PC-9 (cell line): ENCODE measurements around the gene YWHAG. TPM values are rescaled to one million over a fixed set of nuclear protein-coding genes. Genes with fewer than 3 reads are reported as not detected.
"Not testable (repeated sequence)": the region's sequence is repeated elsewhere in the genome, so short reads cannot be mapped to it uniquely, and the experiment has no call there.

Source experiments
- BruUV-seq: library from RNA; stranded (reverse); fragments of 400-500 nt; replicated peaks from 2 replicates; lab custom pipeline; 2021; lab: Mats Ljungman, UMichigan
- CTCF ChIA-PET: fragments of 300-600 bp; sonication (Branson Sonifier 250); formaldehyde crosslinking; loops from one replicate; lab custom pipeline; 2022; ENCODE audit warnings: antibody characterized with exemption; lab: Charles Lee
- POLR2A ChIA-PET: fragments of 300-600 bp; sonication (Branson Sonifier 250); formaldehyde crosslinking; loops from one replicate; lab custom pipeline; 2022; ENCODE audit warnings: antibody characterized with exemption; ENCODE audit not compliant: unreplicated experiment; lab: Charles Lee
- DNase-seq, 2 experiments: peaks; one replicate each; pipeline versions ENCODE4 v3.0.0 to v3.0.0-alpha.2; 2015 to 2022; ENCODE audit warnings: mixed read lengths in 1 of 2
- H2AFZ ChIP-seq: fragments of 200-600 bp; sonication (generic); 2 replicates; pipeline ENCODE4 v1.8.1; 2017; ENCODE audit warnings: antibody characterized with exemption
- H3F3A ChIP-seq: fragments of 200-600 bp; sonication (generic); 2 replicates; pipeline ENCODE4 v1.8.1; 2017; ENCODE audit warnings: antibody characterized with exemption, mild to moderate bottlenecking, low read depth; ENCODE audit not compliant: insufficient read depth
- H3K27ac ChIP-seq: fragments of 200-600 bp; sonication (generic); 2 replicates; pipeline ENCODE4 v1.6.1; 2016; ENCODE audit warnings: mixed run types
- H3K27me3 ChIP-seq: fragments of 200-600 bp; sonication (generic); 2 replicates; pipeline ENCODE4 v1.6.1; 2016; ENCODE audit warnings: low read depth, mixed run types; ENCODE audit not compliant: insufficient read depth
- H3K36me3 ChIP-seq: fragments of 200-600 bp; sonication (generic); 2 replicates; pipeline ENCODE4 v1.6.1; 2016; ENCODE audit warnings: low read depth, mixed run types
- H3K4me1 ChIP-seq: fragments of 200-600 bp; sonication (generic); replicated peaks from 2 replicates; pipeline ENCODE4 v1.6.1; 2016; ENCODE audit warnings: mixed run types; ENCODE audit not compliant: insufficient read depth
- H3K4me2 ChIP-seq: fragments of 200-600 bp; sonication (generic); 2 replicates; pipeline ENCODE4 v1.6.1; 2017; ENCODE audit warnings: mixed run types
- H3K4me3 ChIP-seq: fragments of 200-600 bp; sonication (generic); 2 replicates; pipeline ENCODE4 v1.6.1; 2016; ENCODE audit warnings: mixed run types
- H3K79me2 ChIP-seq: fragments of 200-600 bp; sonication (generic); 2 replicates; pipeline ENCODE4 v1.6.1; 2017; ENCODE audit warnings: low read depth, mixed run types
- H3K9me2 ChIP-seq: fragments of 200-600 bp; sonication (generic); 2 replicates; pipeline ENCODE4 v1.8.1; 2017; ENCODE audit warnings: mild to moderate bottlenecking; ENCODE audit not compliant: insufficient read depth
- H3K9me3 ChIP-seq: fragments of 200-600 bp; sonication (generic); 2 replicates; pipeline ENCODE4 v1.8.1; 2016; ENCODE audit warnings: low read depth; ENCODE audit not compliant: insufficient read depth
- H4K20me1 ChIP-seq: fragments of 200-600 bp; sonication (generic); 2 replicates; pipeline ENCODE4 v1.8.1; 2017; ENCODE audit not compliant: insufficient read depth
- EZH2 ChIP-seq: fragments of 200-600 bp; sonication (generic); IDR thresholded peaks from 2 replicates; pipeline ENCODE4 v1.8.0; 2017; ENCODE audit warnings: antibody characterized with exemption, low read depth
- intact Hi-C: fragments of 100-400 bp; cut with micrococcal nuclease; formaldehyde crosslinking; loops from one replicate; pipeline ENCODE4 v1.10.0; 2022; ENCODE audit not compliant: unreplicated experiment
- total RNA-seq: library from RNA; stranded (reverse); gene quantifications from 2 replicates; pipeline ENCODE4 v1.2.3, GENCODE V29; 2021
- TF ChIP-seq, protein P1 (sequence below): fragments of 200-600 bp; sonication (generic); conservative IDR thresholded peaks from 2 replicates; pipeline ENCODE4 v1.6.1; 2017; ENCODE audit warnings: mixed run types, antibody characterized with exemption, mild to moderate bottlenecking, moderate library complexity

The YWHAG gene
- total RNA-seq, 1 experiment from 2014 or later: 250 TPM

DNA sequence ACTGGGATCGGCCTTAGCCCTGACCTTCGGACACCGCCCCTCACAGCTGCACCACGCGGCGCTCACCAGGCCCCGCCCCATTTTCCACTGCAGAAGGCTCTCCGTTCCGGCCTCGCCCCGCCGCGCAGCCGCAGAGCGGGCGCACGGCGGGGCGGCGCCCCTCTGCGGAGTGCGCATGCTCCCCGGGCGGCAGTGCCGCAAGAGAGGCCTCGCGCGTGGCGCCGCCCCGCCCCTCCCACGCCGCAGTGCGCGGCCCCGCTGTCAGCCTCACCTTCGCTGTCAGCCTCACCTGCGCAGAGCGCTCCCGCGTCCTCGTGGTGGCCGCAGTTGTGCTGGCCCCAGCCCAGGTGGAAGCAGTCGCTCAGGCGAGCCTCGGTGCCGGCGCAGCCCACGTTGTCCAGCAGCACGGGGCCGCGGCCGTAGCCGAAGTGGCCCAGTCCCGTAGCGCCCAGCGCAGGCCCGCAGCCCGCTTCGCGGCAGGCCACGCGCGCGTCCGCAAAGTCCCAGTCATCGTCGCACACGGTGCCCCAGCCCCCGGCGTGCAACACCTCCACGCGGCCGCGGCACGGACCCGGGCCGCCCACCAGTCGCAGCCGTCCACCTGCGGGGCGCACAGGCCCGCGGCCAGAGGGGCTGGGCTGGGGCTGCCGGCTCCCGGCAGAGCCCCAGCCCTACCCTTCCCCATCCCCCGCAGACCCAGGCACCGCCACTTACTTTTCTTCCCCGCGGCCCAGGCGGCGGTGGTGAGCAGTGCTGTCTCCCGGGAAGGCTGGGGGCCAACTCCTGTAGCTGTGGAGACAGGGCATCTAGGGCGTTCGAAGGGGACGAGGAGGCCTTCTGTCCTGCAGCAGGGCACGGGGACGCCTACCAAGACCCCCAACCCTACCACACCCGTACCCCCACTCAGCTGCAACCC is 34.6 kb upstream of the YWHAG start:
- intact Hi-C loops: loop anchor here (1.0 kb wide), 1 partner anchor 34 kb away; no protein-coding TSS in a partner anchor
- H3K4me1 ChIP-seq: peaks cover 18% of the 10 kb centered on the region
- TF ChIP-seq, protein P1, sequence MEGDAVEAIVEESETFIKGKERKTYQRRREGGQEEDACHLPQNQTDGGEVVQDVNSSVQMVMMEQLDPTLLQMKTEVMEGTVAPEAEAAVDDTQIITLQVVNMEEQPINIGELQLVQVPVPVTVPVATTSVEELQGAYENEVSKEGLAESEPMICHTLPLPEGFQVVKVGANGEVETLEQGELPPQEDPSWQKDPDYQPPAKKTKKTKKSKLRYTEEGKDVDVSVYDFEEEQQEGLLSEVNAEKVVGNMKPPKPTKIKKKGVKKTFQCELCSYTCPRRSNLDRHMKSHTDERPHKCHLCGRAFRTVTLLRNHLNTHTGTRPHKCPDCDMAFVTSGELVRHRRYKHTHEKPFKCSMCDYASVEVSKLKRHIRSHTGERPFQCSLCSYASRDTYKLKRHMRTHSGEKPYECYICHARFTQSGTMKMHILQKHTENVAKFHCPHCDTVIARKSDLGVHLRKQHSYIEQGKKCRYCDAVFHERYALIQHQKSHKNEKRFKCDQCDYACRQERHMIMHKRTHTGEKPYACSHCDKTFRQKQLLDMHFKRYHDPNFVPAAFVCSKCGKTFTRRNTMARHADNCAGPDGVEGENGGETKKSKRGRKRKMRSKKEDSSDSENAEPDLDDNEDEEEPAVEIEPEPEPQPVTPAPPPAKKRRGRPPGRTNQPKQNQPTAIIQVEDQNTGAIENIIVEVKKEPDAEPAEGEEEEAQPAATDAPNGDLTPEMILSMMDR: no peak
- TF ChIP-seq EZH2: no peak

GRCh38 chr7:76392531-76393115 is 33.8 kb upstream of the YWHAG start:
- no peak for TF ChIP-seq EZH2
- TF ChIP-seq, protein P1: no peak
- H3K4me2 ChIP-seq: peak overlapping the region; percentile 70
- H4K20me1 ChIP-seq: no peaks in the 10 kb centered on the region
- H3K9me2 ChIP-seq: no peaks in the 10 kb centered on the region
- H3K9me3 ChIP-seq: no peaks in the 10 kb centered on the region
- H3F3A ChIP-seq: 0 out of 2 replicates have a peak, but pooled peaks cover 5% of the 10 kb centered on the region
- intact Hi-C loops: loop anchor here (1.0 kb wide), 1 partner anchor 33 kb away; no protein-coding TSS in a partner anchor
- DNase-seq: no peak
- CTCF ChIA-PET: no interaction called here
- H3K36me3 ChIP-seq: no peaks in the 10 kb centered on the region
- peak overlapping the region; percentile 80 for H2AFZ ChIP-seq
- POLR2A ChIA-PET: interaction anchor here (0.5 to 0.7 kb wide), 3 partner anchors 34 to 102 kb away, joined by 3 to 15 read pairs (median 4); partner anchors contain the start of gene YWHAG
- H3K79me2 ChIP-seq: no peaks in the 10 kb centered on the region
- TSS peak; percentile 95 for BruUV-seq
- no peaks in the 10 kb centered on the region for H3K27me3 ChIP-seq
- peak overlapping the region; percentile 37 for H3K27ac ChIP-seq
- peaks cover 18% of the 10 kb centered on the region for H3K4me1 ChIP-seq
- H3K4me3 ChIP-seq: peak overlapping the region; percentile 91; the same call in 1 of the 2 replicates

More for the DNA sequence above, 34.6 kb upstream of the YWHAG start:
- Histone ChIP-seq H3K79me2 (no peaks in the 10 kb centered on the region), H2AFZ (peak overlapping the region; percentile 88), H3K36me3 (no peaks in the 10 kb centered on the region), H3K27ac (peak overlapping the region; percentile 37), H3K9me2 (no peaks in the 10 kb centered on the region), H3K4me3 (peak overlapping the region; percentile 91), H3K4me2 (peak overlapping the region; percentile 70), H3K9me3 (no peaks in the 10 kb centered on the region), H3K27me3 (no peaks in the 10 kb centered on the region), H3F3A (0 out of 2 replicates have a peak, but pooled peaks cover 5% of the 10 kb centered on the region), H4K20me1 (no peaks in the 10 kb centered on the region)
- POLR2A ChIA-PET: interaction anchor here (0.6 kb wide), 2 partner anchors 35 to 102 kb away, joined by 3 read pairs; partner anchors contain the start of gene YWHAG
- BruUV-seq: no TSS peak
- peak; percentile 82 to 96 for DNase-seq
- CTCF ChIA-PET: interaction anchor here (0.7 kb wide), 1 partner anchor 28 kb away, joined by 12 read pairs; no protein-coding TSS in a partner anchor

GRCh38 chr7:76390092-76390491 is 31.3 kb upstream of the YWHAG start:
- POLR2A ChIA-PET: interaction anchor here (0.6 kb wide), 1 partner anchor 28 kb away, joined by 4 read pairs; no protein-coding TSS in a partner anchor
- TF ChIP-seq, protein P1: no peak
- no peak for TF ChIP-seq EZH2
- no peaks in the 10 kb centered on the region for H3K9me3 ChIP-seq
- no peak overlapping the region for H3K4me2 ChIP-seq
- no peaks in the 10 kb centered on the region for H3K9me2 ChIP-seq
- peaks cover 18% of the 10 kb centered on the region for H3K4me1 ChIP-seq
- no TSS peak for BruUV-seq
- CTCF ChIA-PET: interaction anchor here (0.6 kb wide), 1 partner anchor 516 kb away, joined by 6 read pairs; no protein-coding TSS in a partner anchor
- no peak for DNase-seq
- H3K79me2 ChIP-seq: no peaks in the 10 kb centered on the region
- no peaks in the 10 kb centered on the region for H3K36me3 ChIP-seq
- no peak overlapping the region for H2AFZ ChIP-seq
- intact Hi-C loops: no loop called here
- no peaks in the 10 kb centered on the region for H3K27me3 ChIP-seq
- no peak overlapping the region for H3K27ac ChIP-seq
- H4K20me1 ChIP-seq: no peaks in the 10 kb centered on the region
- H3K4me3 ChIP-seq: no peak overlapping the region
- no peaks in the 10 kb centered on the region for H3F3A ChIP-seq

DNA sequence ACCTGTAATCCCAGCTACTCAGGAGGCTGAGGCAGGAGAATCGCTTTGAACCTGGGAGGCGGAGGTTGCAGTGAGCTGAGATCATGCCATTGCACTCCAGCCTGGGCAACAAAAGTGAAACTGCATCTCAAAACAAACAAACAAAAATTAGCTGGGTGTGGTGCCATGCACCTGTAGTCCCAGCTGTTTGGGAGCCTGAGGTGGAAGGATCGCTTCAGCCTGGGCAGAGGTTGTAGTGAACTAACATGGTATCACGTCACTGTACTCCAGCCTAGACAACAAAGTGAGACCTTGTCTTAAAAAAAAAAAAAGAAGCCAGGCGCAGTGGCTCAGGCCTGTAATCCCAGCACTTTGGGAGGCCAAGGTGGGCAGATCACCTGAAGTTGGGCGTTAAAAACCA is 29.0 kb upstream of the YWHAG start:
- H3K4me2 ChIP-seq, intact Hi-C loops, BruUV-seq, H3F3A ChIP-seq, DNase-seq, H3K27ac ChIP-seq, H3K9me2 ChIP-seq, POLR2A ChIA-PET, H3K36me3 ChIP-seq, H2AFZ ChIP-seq, H4K20me1 ChIP-seq, CTCF ChIA-PET, H3K79me2 ChIP-seq, H3K4me3 ChIP-seq, H3K27me3 ChIP-seq, H3K9me3 ChIP-seq: not testable (repeated sequence)
- peaks cover 11% of the 10 kb centered on the region for H3K4me1 ChIP-seq
